Trophoblast cell (in vitro differentiated cells and primary cell): ENCODE data around the gene GABRB2.

Experiments used
- DNase-seq, 2 donors: peaks; one replicate each; pipeline ENCODE4 v3.0.0-alpha.2; 2016
- H2AFZ ChIP-seq: 2 replicates; pipeline ENCODE4 v1.6.1; 2013; ENCODE audit warnings: low read length, moderate library complexity, mild to moderate bottlenecking; ENCODE audit not compliant: insufficient read depth, poor library complexity
- H2AK5ac ChIP-seq: 2 replicates; pipeline ENCODE4 v1.6.1; 2013; ENCODE audit warnings: mild to moderate bottlenecking, low read length
- H2BK120ac ChIP-seq: 2 replicates; pipeline ENCODE4 v1.6.1; 2013; ENCODE audit warnings: low read length, mild to moderate bottlenecking, moderate library complexity; ENCODE audit not compliant: insufficient read depth, poor library complexity
- H2BK12ac ChIP-seq: 2 replicates; pipeline ENCODE4 v1.6.1; 2013; ENCODE audit warnings: mild to moderate bottlenecking, low read length, moderate library complexity
- H2BK5ac ChIP-seq: 2 replicates; pipeline ENCODE4 v1.6.1; 2013; ENCODE audit warnings: low read length, low read depth, moderate library complexity, mild to moderate bottlenecking; ENCODE audit not compliant: poor library complexity
- H3K14ac ChIP-seq: 2 replicates; pipeline ENCODE4 v1.6.1; 2013; ENCODE audit warnings: mild to moderate bottlenecking, low read length
- H3K18ac ChIP-seq: 2 replicates; pipeline ENCODE4 v1.6.1; 2013; ENCODE audit warnings: mild to moderate bottlenecking, low read length
- H3K23ac ChIP-seq: 2 replicates; pipeline ENCODE4 v1.6.1; 2013; ENCODE audit warnings: low read length
- H3K27ac ChIP-seq: 2 replicates; pipeline ENCODE4 v1.5.1; 2013; ENCODE audit warnings: low read depth, mild to moderate bottlenecking, inconsistent platforms, low read length, moderate library complexity
- H3K27me3 ChIP-seq: 2 replicates; pipeline ENCODE4 v1.6.1; 2013; ENCODE audit warnings: inconsistent platforms, mild to moderate bottlenecking, low read length, moderate library complexity; ENCODE audit not compliant: insufficient read depth
- H3K36me3 ChIP-seq, 2 experiments: 1 replicate in 1 of 2; 2 replicates in 1 of 2; pipeline ENCODE4 v1.6.1; 2013; ENCODE audit warnings: low read length in 2 of 2, mild to moderate bottlenecking in 2 of 2, moderate library complexity in 1 of 2; ENCODE audit not compliant: insufficient read depth in 2 of 2, control insufficient read depth in 1 of 2
- H3K4ac ChIP-seq: 2 replicates; pipeline ENCODE4 v1.6.1; 2013; ENCODE audit warnings: low read depth, mild to moderate bottlenecking, low read length, moderate library complexity
- H3K4me1 ChIP-seq, 2 experiments: 1 replicate in 1 of 2; 2 replicates in 1 of 2; pipeline ENCODE4 v1.6.1; 2013; ENCODE audit warnings: low read length in 2 of 2, mild to moderate bottlenecking in 2 of 2, moderate library complexity in 1 of 2; ENCODE audit not compliant: insufficient read depth in 2 of 2, control insufficient read depth in 1 of 2
- H3K4me2 ChIP-seq: 2 replicates; pipeline ENCODE4 v1.6.1; 2013; ENCODE audit warnings: inconsistent platforms, mild to moderate bottlenecking, low read length, moderate library complexity
- H3K4me3 ChIP-seq: 2 replicates; pipeline ENCODE4 v1.5.1; 2013; ENCODE audit warnings: mild to moderate bottlenecking, low read depth, low read length, inconsistent platforms
- H3K79me1 ChIP-seq: one replicate; pipeline ENCODE4 v1.6.1; 2013; ENCODE audit warnings: low read length
- H3K79me2 ChIP-seq: 2 replicates; pipeline ENCODE4 v1.6.1; 2013; ENCODE audit warnings: low read length, mild to moderate bottlenecking; ENCODE audit not compliant: control insufficient read depth, insufficient read depth, poor library complexity
- H3K9ac ChIP-seq: 2 replicates; pipeline ENCODE4 v1.6.1; 2013; ENCODE audit warnings: mild to moderate bottlenecking, low read length
- H3K9me3 ChIP-seq: 2 replicates; pipeline ENCODE4 v1.6.1; 2013; ENCODE audit warnings: low read depth, mild to moderate bottlenecking, control low read depth, inconsistent platforms, low read length; ENCODE audit not compliant: insufficient read depth
- H4K12ac ChIP-seq: 2 replicates; pipeline ENCODE4 v1.6.1; 2013; ENCODE audit warnings: low read depth, mild to moderate bottlenecking, low read length, moderate library complexity
- H4K8ac ChIP-seq: 2 replicates; pipeline ENCODE4 v1.6.1; 2013; ENCODE audit warnings: low read depth, mild to moderate bottlenecking, low read length, moderate library complexity
- H4K91ac ChIP-seq: one replicate; pipeline ENCODE4 v1.6.1; 2013; ENCODE audit warnings: low read depth, mild to moderate bottlenecking, low read length, moderate library complexity
- WGBS: extraction: QIAGEN DNeasy Blood & Tissue Kit; methylation state at CpG from one replicate; pipeline ENCODE4 v1.1.7; 2013; ENCODE audit warnings: missing lambda C conversion rate; ENCODE audit not compliant: insufficient read length, insufficient coverage; ENCODE audit errors: extremely low coverage; 5-methylcytosine and 5-hydroxymethylcytosine counted together

Gene GABRB2

GRCh38 chr5:161544350-161544765 lies 2.2 kb downstream of the GABRB2 start:
- Histone ChIP-seq H3K14ac (no peak overlapping the region), H3K27me3 (peaks cover 32% of the 10 kb centered on the region), H2BK12ac (no peak overlapping the region), H2AFZ (no peak overlapping the region), H3K4me1 (peaks cover 9 to 14% of the 10 kb centered on the region in 2 experiments), H3K18ac (no peak overlapping the region), H3K4me2 (no peak overlapping the region), H4K12ac (no peak overlapping the region), H4K91ac (no peak overlapping the region), H3K27ac (no peak overlapping the region), H3K36me3 (no peaks in the 10 kb centered on the region), H2BK5ac (no peak overlapping the region), H3K4ac (no peak overlapping the region), H2BK120ac (no peak overlapping the region), H3K79me2 (no peaks in the 10 kb centered on the region), H3K9ac (no peak overlapping the region), H4K8ac (no peak overlapping the region), H3K23ac (no peak overlapping the region), H3K79me1 (no peaks in the 10 kb centered on the region), H3K9me3 (peaks cover 2% of the 10 kb centered on the region), H3K4me3 (no peak overlapping the region), H2AK5ac (no peak overlapping the region)
- WGBS: no CpG with 5 or more reads among the region's 7 CpGs
- DNase-seq: peak in 1 of 2 donors; percentile 20

GRCh38 chr5:161539016-161539415 lies 7.5 kb downstream of the GABRB2 start:
- H2BK120ac ChIP-seq: no peak overlapping the region
- no peak overlapping the region for H3K4ac ChIP-seq
- no peak overlapping the region for H3K27ac ChIP-seq
- no peak overlapping the region for H2AFZ ChIP-seq
- H3K14ac ChIP-seq: no peak overlapping the region
- no peak overlapping the region for H3K23ac ChIP-seq
- no peak overlapping the region for H3K4me2 ChIP-seq
- H3K27me3 ChIP-seq: no peaks in the 10 kb centered on the region
- no peaks in the 10 kb centered on the region for H3K9me3 ChIP-seq
- H2AK5ac ChIP-seq: no peak overlapping the region
- no peaks in the 10 kb centered on the region for H3K36me3 ChIP-seq
- no peak overlapping the region for H2BK5ac ChIP-seq
- H4K91ac ChIP-seq: no peak overlapping the region
- H3K79me1 ChIP-seq: no peaks in the 10 kb centered on the region
- H3K4me1 ChIP-seq: no peaks in the 10 kb centered on the region
- no peak overlapping the region for H3K9ac ChIP-seq
- H2BK12ac ChIP-seq: no peak overlapping the region
- H3K79me2 ChIP-seq: no peaks in the 10 kb centered on the region
- WGBS: no CpG with 5 or more reads among the region's 1 CpG
- H4K12ac ChIP-seq: no peak overlapping the region
- H3K18ac ChIP-seq: no peak overlapping the region
- DNase-seq: no peak
- H4K8ac ChIP-seq: no peak overlapping the region
- H3K4me3 ChIP-seq: no peak overlapping the region

GRCh38 chr5:161535762-161536161 lies 10.8 kb downstream of the GABRB2 start:
- Histone ChIP-seq H2AFZ (no peak overlapping the region), H2AK5ac (no peak overlapping the region), H3K18ac (no peak overlapping the region), H3K4me2 (no peak overlapping the region), H3K27ac (no peak overlapping the region), H3K4me3 (no peak overlapping the region), H4K91ac (no peak overlapping the region), H3K4me1 (no peaks in the 10 kb centered on the region), H4K8ac (no peak overlapping the region), H3K79me2 (no peaks in the 10 kb centered on the region), H3K27me3 (no peaks in the 10 kb centered on the region), H3K4ac (no peak overlapping the region), H3K23ac (no peak overlapping the region), H2BK12ac (no peak overlapping the region), H3K9ac (no peak overlapping the region), H2BK5ac (no peak overlapping the region), H2BK120ac (no peak overlapping the region), H3K14ac (no peak overlapping the region), H3K36me3 (no peaks in the 10 kb centered on the region), H4K12ac (no peak overlapping the region), H3K9me3 (no peaks in the 10 kb centered on the region), H3K79me1 (no peaks in the 10 kb centered on the region)
- WGBS: no CpG with 5 or more reads among the region's 2 CpGs
- DNase-seq: no peak

- H3K79me1 ChIP-seq: no peaks in the 10 kb centered on the region
- no peak overlapping the region for H3K9ac ChIP-seq
- H3K4ac ChIP-seq: no peak overlapping the region
- no peak overlapping the region for H3K18ac ChIP-seq
- no peaks in the 10 kb centered on the region for H3K79me2 ChIP-seq
- no peaks in the 10 kb centered on the region for H3K4me1 ChIP-seq
- no CpG with 5 or more reads among the region's 2 CpGs for WGBS
- no peak overlapping the region for H2BK12ac ChIP-seq
- H3K9me3 ChIP-seq: no peaks in the 10 kb centered on the region
- H4K91ac ChIP-seq: no peak overlapping the region
- no peak overlapping the region for H2AK5ac ChIP-seq
- no peak overlapping the region for H2BK5ac ChIP-seq
- no peak overlapping the region for H4K12ac ChIP-seq
- H3K4me2 ChIP-seq: no peak overlapping the region
- H2BK120ac ChIP-seq: no peak overlapping the region
- H3K14ac ChIP-seq: no peak overlapping the region
- no peak overlapping the region for H3K4me3 ChIP-seq
- DNase-seq: no peak
- no peak overlapping the region for H3K23ac ChIP-seq
- H3K27me3 ChIP-seq: no peaks in the 10 kb centered on the region
- H3K36me3 ChIP-seq: no peaks in the 10 kb centered on the region
- no peak overlapping the region for H3K27ac ChIP-seq
- no peak overlapping the region for H4K8ac ChIP-seq
- no peak overlapping the region for H2AFZ ChIP-seq
These were observed 15.8 kb downstream of the GABRB2 start for GRCh38 chr5:161530700-161531099.
